PC-9 (cell line): ENCODE measurements around the gene BCL3. TPM values are rescaled to one million over a fixed set of nuclear protein-coding genes. Genes with fewer than 3 reads are reported as not detected.

Experiments
- BruUV-seq: library from RNA; stranded (reverse); fragments of 400-500 nt; replicated peaks from 2 replicates; lab custom pipeline; 2021; lab: Mats Ljungman, UMichigan
- CTCF ChIA-PET: fragments of 300-600 bp; sonication (Branson Sonifier 250); formaldehyde crosslinking; loops from one replicate; lab custom pipeline; 2022; ENCODE audit warnings: antibody characterized with exemption; lab: Charles Lee
- POLR2A ChIA-PET: fragments of 300-600 bp; sonication (Branson Sonifier 250); formaldehyde crosslinking; loops from one replicate; lab custom pipeline; 2022; ENCODE audit warnings: antibody characterized with exemption; ENCODE audit not compliant: unreplicated experiment; lab: Charles Lee
- DNase-seq, 2 experiments: peaks; one replicate each; pipeline versions ENCODE4 v3.0.0 to v3.0.0-alpha.2; 2015 to 2022; ENCODE audit warnings: mixed read lengths in 1 of 2
- H2AFZ ChIP-seq: fragments of 200-600 bp; sonication (generic); 2 replicates; pipeline ENCODE4 v1.8.1; 2017; ENCODE audit warnings: antibody characterized with exemption
- H3F3A ChIP-seq: fragments of 200-600 bp; sonication (generic); 2 replicates; pipeline ENCODE4 v1.8.1; 2017; ENCODE audit warnings: antibody characterized with exemption, mild to moderate bottlenecking, low read depth; ENCODE audit not compliant: insufficient read depth
- H3K27ac ChIP-seq: fragments of 200-600 bp; sonication (generic); 2 replicates; pipeline ENCODE4 v1.6.1; 2016; ENCODE audit warnings: mixed run types
- H3K27me3 ChIP-seq: fragments of 200-600 bp; sonication (generic); 2 replicates; pipeline ENCODE4 v1.6.1; 2016; ENCODE audit warnings: low read depth, mixed run types; ENCODE audit not compliant: insufficient read depth
- H3K36me3 ChIP-seq: fragments of 200-600 bp; sonication (generic); 2 replicates; pipeline ENCODE4 v1.6.1; 2016; ENCODE audit warnings: low read depth, mixed run types
- H3K4me1 ChIP-seq: fragments of 200-600 bp; sonication (generic); replicated peaks from 2 replicates; pipeline ENCODE4 v1.6.1; 2016; ENCODE audit warnings: mixed run types; ENCODE audit not compliant: insufficient read depth
- H3K4me2 ChIP-seq: fragments of 200-600 bp; sonication (generic); 2 replicates; pipeline ENCODE4 v1.6.1; 2017; ENCODE audit warnings: mixed run types
- H3K4me3 ChIP-seq: fragments of 200-600 bp; sonication (generic); 2 replicates; pipeline ENCODE4 v1.6.1; 2016; ENCODE audit warnings: mixed run types
- H3K79me2 ChIP-seq: fragments of 200-600 bp; sonication (generic); 2 replicates; pipeline ENCODE4 v1.6.1; 2017; ENCODE audit warnings: low read depth, mixed run types
- H3K9me2 ChIP-seq: fragments of 200-600 bp; sonication (generic); 2 replicates; pipeline ENCODE4 v1.8.1; 2017; ENCODE audit warnings: mild to moderate bottlenecking; ENCODE audit not compliant: insufficient read depth
- H3K9me3 ChIP-seq: fragments of 200-600 bp; sonication (generic); 2 replicates; pipeline ENCODE4 v1.8.1; 2016; ENCODE audit warnings: low read depth; ENCODE audit not compliant: insufficient read depth
- H4K20me1 ChIP-seq: fragments of 200-600 bp; sonication (generic); 2 replicates; pipeline ENCODE4 v1.8.1; 2017; ENCODE audit not compliant: insufficient read depth
- EZH2 ChIP-seq: fragments of 200-600 bp; sonication (generic); IDR thresholded peaks from 2 replicates; pipeline ENCODE4 v1.8.0; 2017; ENCODE audit warnings: antibody characterized with exemption, low read depth
- intact Hi-C: fragments of 100-400 bp; cut with micrococcal nuclease; formaldehyde crosslinking; loops from one replicate; pipeline ENCODE4 v1.10.0; 2022; ENCODE audit not compliant: unreplicated experiment
- total RNA-seq: library from RNA; stranded (reverse); gene quantifications from 2 replicates; pipeline ENCODE4 v1.2.3, GENCODE V29; 2021
- TF ChIP-seq, protein P1 (sequence below): fragments of 200-600 bp; sonication (generic); conservative IDR thresholded peaks from 2 replicates; pipeline ENCODE4 v1.6.1; 2017; ENCODE audit warnings: mixed run types, antibody characterized with exemption, mild to moderate bottlenecking, moderate library complexity

BCL3 gene
- total RNA-seq, 1 experiment from 2014 or later, result 36.1 TPM

DNA sequence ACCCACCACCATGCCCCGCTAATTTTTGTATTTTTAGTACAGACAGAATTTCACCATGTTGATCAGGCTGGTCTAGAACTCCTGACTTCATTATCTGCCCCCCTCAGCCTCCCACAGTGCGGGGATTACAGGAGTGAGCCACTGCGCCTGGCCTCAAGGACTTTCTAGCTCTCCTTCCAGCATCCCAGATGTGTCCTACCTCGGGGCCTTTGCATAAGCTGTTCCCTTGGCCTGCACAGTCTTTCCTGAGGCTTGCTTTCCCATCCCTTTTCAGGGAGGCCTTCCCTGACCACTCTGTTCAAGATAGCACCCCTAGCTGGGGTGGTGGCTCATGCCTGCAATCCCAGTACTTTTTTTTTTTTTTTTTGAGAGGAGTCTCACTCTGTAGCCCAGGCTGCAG, 46.1 kb downstream of the BCL3 start:
- Histone ChIP-seq H3K4me1 (no peaks in the 10 kb centered on the region), H3K9me3 (no peaks in the 10 kb centered on the region), H3K4me2 (no peak overlapping the region), H4K20me1 (0 out of 2 replicates have a peak, but pooled peaks cover 4% of the 10 kb centered on the region), H2AFZ (no peak overlapping the region), H3K27me3 (no peaks in the 10 kb centered on the region), H3K27ac (no peak overlapping the region), H3F3A (peaks cover 55% of the 10 kb centered on the region; the same call in 1 of the 2 replicates), H3K36me3 (peaks cover 36% of the 10 kb centered on the region), H3K4me3 (no peak overlapping the region), H3K79me2 (no peaks in the 10 kb centered on the region), H3K9me2 (no peaks in the 10 kb centered on the region)
- ChIA-PET POLR2A (no interaction called here), CTCF (no interaction called here)
- no peak for TF ChIP-seq EZH2
- TF ChIP-seq, protein P1, sequence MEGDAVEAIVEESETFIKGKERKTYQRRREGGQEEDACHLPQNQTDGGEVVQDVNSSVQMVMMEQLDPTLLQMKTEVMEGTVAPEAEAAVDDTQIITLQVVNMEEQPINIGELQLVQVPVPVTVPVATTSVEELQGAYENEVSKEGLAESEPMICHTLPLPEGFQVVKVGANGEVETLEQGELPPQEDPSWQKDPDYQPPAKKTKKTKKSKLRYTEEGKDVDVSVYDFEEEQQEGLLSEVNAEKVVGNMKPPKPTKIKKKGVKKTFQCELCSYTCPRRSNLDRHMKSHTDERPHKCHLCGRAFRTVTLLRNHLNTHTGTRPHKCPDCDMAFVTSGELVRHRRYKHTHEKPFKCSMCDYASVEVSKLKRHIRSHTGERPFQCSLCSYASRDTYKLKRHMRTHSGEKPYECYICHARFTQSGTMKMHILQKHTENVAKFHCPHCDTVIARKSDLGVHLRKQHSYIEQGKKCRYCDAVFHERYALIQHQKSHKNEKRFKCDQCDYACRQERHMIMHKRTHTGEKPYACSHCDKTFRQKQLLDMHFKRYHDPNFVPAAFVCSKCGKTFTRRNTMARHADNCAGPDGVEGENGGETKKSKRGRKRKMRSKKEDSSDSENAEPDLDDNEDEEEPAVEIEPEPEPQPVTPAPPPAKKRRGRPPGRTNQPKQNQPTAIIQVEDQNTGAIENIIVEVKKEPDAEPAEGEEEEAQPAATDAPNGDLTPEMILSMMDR, result no peak
- no peak for DNase-seq
- BruUV-seq, result no TSS peak
- intact Hi-C loops, result no loop called here

GRCh38 chr19:44795398-44795987, 47.0 kb downstream of the BCL3 start:
- Histone ChIP-seq H3K9me3 (no peaks in the 10 kb centered on the region), H4K20me1 (peaks cover 9% of the 10 kb centered on the region; the same call in 1 of the 2 replicates), H3K27ac (no peak overlapping the region), H3K79me2 (no peaks in the 10 kb centered on the region), H3K4me3 (no peak overlapping the region), H3K4me2 (no peak overlapping the region), H3K36me3 (peaks cover 29% of the 10 kb centered on the region), H3K27me3 (no peaks in the 10 kb centered on the region), H3F3A (peaks cover 63% of the 10 kb centered on the region; the same call in 1 of the 2 replicates), H3K4me1 (no peaks in the 10 kb centered on the region), H2AFZ (no peak overlapping the region), H3K9me2 (no peaks in the 10 kb centered on the region)
- TF ChIP-seq EZH2, result no peak
- TF ChIP-seq, protein P1, result no peak
- POLR2A ChIA-PET, result no interaction called here
- DNase-seq, result no peak
- intact Hi-C loops, result no loop called here
- BruUV-seq, result TSS peak; percentile 9
- CTCF ChIA-PET, result interaction anchor here (0.6 kb wide), 1 partner anchor 14 kb away, joined by 5 read pairs; no protein-coding TSS in a partner anchor

DNA sequence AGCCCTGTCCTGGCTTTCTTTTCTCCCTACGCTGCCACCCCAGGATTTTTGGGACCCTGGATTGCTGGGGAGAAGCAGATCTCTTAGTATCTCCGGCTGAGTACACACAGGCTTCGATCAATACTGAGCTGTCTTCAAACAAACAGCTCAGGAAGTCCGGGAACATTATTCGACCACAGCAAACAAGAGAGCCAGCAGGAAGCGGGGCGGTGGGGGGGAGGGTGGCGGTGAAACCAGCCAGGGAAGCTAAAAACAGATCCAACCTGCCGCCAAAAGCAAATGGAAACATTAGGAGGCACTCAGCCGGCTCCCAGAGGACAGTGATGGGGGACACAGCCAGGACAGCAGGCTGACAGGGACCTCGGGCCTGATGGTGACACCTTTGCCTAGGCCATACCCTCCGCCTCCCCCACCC, 48.2 kb downstream of the BCL3 start:
- Histone ChIP-seq H3K4me3 (no peak overlapping the region), H3K4me1 (no peaks in the 10 kb centered on the region), H3K79me2 (no peaks in the 10 kb centered on the region), H3K9me3 (no peaks in the 10 kb centered on the region), H3K27ac (no peak overlapping the region), H3K36me3 (peaks cover 21% of the 10 kb centered on the region), H4K20me1 (peaks cover 6% of the 10 kb centered on the region; the same call in 1 of the 2 replicates), H3K9me2 (no peaks in the 10 kb centered on the region), H2AFZ (no peak overlapping the region), H3F3A (peaks cover 58% of the 10 kb centered on the region; the same call in 1 of the 2 replicates), H3K4me2 (no peak overlapping the region), H3K27me3 (no peaks in the 10 kb centered on the region)
- no peak for TF ChIP-seq EZH2
- TF ChIP-seq, protein P1, result no peak
- no peak for DNase-seq
- intact Hi-C loops, result no loop called here
- BruUV-seq, result no TSS peak
- ChIA-PET CTCF (no interaction called here), POLR2A (no interaction called here)
